GM12878 (cell line): ENCODE data around the gene GPR158. TPM values are rescaled to one million over a fixed set of nuclear protein-coding genes. Genes with fewer than 3 reads are reported as not detected.

Experiments used
- ATAC-seq: fragments of 200-7000 bp; cut with Tn5 transposase; 3 replicates; pipeline ENCODE4 v1.9.1; 2020; ENCODE audit warnings: mild to moderate bottlenecking, moderate library complexity
- BruUV-seq: library from RNA; stranded (reverse); fragments of 400-500 nt; replicated peaks from 2 replicates; lab custom pipeline; 2021; lab: Mats Ljungman, UMichigan
- CTCF ChIA-PET: fragments of 300-600 bp; sonication (Branson Sonifier 250); formaldehyde crosslinking; extraction: SDS; loops from one replicate; lab custom pipeline; 2021; ENCODE audit warnings: inconsistent platforms; lab: Yijun Ruan, JAX
- POLR2A ChIA-PET: fragments of 350-600 bp; formaldehyde crosslinking; extraction: SDS; loops from one replicate; lab custom pipeline; 2021; ENCODE audit warnings: inconsistent platforms; lab: Charles Lee
- RAD21 ChIA-PET: fragments of 300-600 bp; sonication (Branson Sonifier 250); formaldehyde crosslinking; loops from one replicate; lab custom pipeline; 2023; ENCODE audit warnings: antibody characterized with exemption; ENCODE audit not compliant: unreplicated experiment; lab: Charles Lee
- SMC1A ChIA-PET: fragments of 300-600 bp; sonication (Branson Sonifier 250); formaldehyde crosslinking; loops from one replicate; lab custom pipeline; 2023; ENCODE audit not compliant: unreplicated experiment, uncharacterized antibody; lab: Charles Lee
- DNase-seq: peaks from one replicate; pipeline ENCODE4 v3.0.0-alpha.2; 2011; ENCODE audit warnings: low read depth, low spot score
- FAIRE-seq: peaks from 3 replicates; lab custom pipeline; 2011; peaks lifted over from hg19 to GRCh38; lab: Jason Lieb, UNC
- H2AFZ ChIP-seq: 2 replicates; pipeline ENCODE4 v1.6.0; 2011; ENCODE audit warnings: low read depth, low read length, control low read depth; ENCODE audit not compliant: control insufficient read depth
- H3K27ac ChIP-seq: 2 replicates; pipeline ENCODE4 v1.5.1; 2011; ENCODE audit warnings: control low read depth; ENCODE audit not compliant: control insufficient read depth, insufficient read depth
- H3K27me3 ChIP-seq, 2 experiments: replicated peaks in 1 of 2; 2 replicates each; pipeline versions ENCODE4 v1.6.0 to v1.6.1; 2011; ENCODE audit warnings: low read length in 1 of 2; ENCODE audit not compliant: control insufficient read depth in 2 of 2, insufficient read depth in 2 of 2
- H3K36me3 ChIP-seq, 2 experiments: 2 replicates each; pipeline ENCODE4 v1.5.1; 2011; ENCODE audit warnings: low read length in 1 of 2; ENCODE audit not compliant: control insufficient read depth in 2 of 2, insufficient read depth in 2 of 2
- H3K4me1 ChIP-seq: 2 replicates; pipeline ENCODE4 v1.6.1; 2011; ENCODE audit warnings: mild to moderate bottlenecking, low read length, moderate library complexity, mixed read lengths; ENCODE audit not compliant: control insufficient read depth, insufficient read depth
- H3K4me2 ChIP-seq: 2 replicates; pipeline ENCODE4 v1.6.0; 2011; ENCODE audit warnings: control low read depth; ENCODE audit not compliant: control insufficient read depth, insufficient read depth
- H3K4me3 ChIP-seq: fragments of 200-600 bp; sonication (generic); 2 replicates; pipeline ENCODE4 v1.5.1; 2016
- H3K79me2 ChIP-seq: 2 replicates; pipeline ENCODE4 v1.6.0; 2011; ENCODE audit warnings: low read length; ENCODE audit not compliant: control insufficient read depth, insufficient read depth
- H3K9ac ChIP-seq: 2 replicates; pipeline ENCODE4 v1.8.0; 2011; ENCODE audit warnings: low read length, control low read depth, mixed read lengths; ENCODE audit not compliant: control insufficient read depth, insufficient read depth
- H3K9me3 ChIP-seq: replicated peaks from 3 replicates; pipeline ENCODE4 v1.5.1; 2011; ENCODE audit warnings: mild to moderate bottlenecking, low read length; ENCODE audit not compliant: control insufficient read depth, insufficient read depth
- H4K20me1 ChIP-seq: 2 replicates; pipeline ENCODE4 v1.6.0; 2011; ENCODE audit not compliant: control insufficient read depth, insufficient read depth
- ATF2 ChIP-seq: IDR thresholded peaks from 2 replicates; pipeline ENCODE4 v1.6.1; 2012; ENCODE audit warnings: low read length, inconsistent platforms
- BACH1 ChIP-seq: fragments of 450-650 bp; IDR thresholded peaks from 2 replicates; pipeline ENCODE4 v1.6.1; 2017; ENCODE audit warnings: mild to moderate bottlenecking, borderline replicate concordance
- CHD2 ChIP-seq: IDR thresholded peaks from 2 replicates; pipeline ENCODE4 v1.6.1; 2011; ENCODE audit warnings: low read depth, low read length, improper control_type of control experiment, borderline replicate concordance
- CREB1 ChIP-seq: IDR thresholded peaks from 2 replicates; pipeline ENCODE4 v1.6.1; 2012; ENCODE audit warnings: low read depth, mild to moderate bottlenecking, inconsistent platforms
- EED ChIP-seq: sonication (generic); IDR thresholded peaks from 2 replicates; pipeline ENCODE4 v1.6.1; 2016; ENCODE audit warnings: antibody characterized with exemption, low read depth
- JUNB ChIP-seq: IDR thresholded peaks from 2 replicates; pipeline ENCODE4 v1.6.1; 2016; ENCODE audit warnings: antibody characterized with exemption, mild to moderate bottlenecking
- MTA3 ChIP-seq: IDR thresholded peaks from 2 replicates; pipeline ENCODE4 v1.6.1; 2012; ENCODE audit warnings: low read length, inconsistent platforms, borderline replicate concordance
- NR2F1 ChIP-seq: fragments of 450-650 bp; conservative IDR thresholded peaks from 2 replicates; pipeline ENCODE4 v1.6.1; 2017; ENCODE audit warnings: mild to moderate bottlenecking
- POLR2A ChIP-seq: IDR thresholded peaks from 2 replicates; pipeline ENCODE4 v1.6.1; 2011; ENCODE audit warnings: low read depth, mild to moderate bottlenecking, low read length
- RB1 ChIP-seq: fragments of 450-650 bp; formaldehyde crosslinking; IDR thresholded peaks from 2 replicates; pipeline ENCODE4 v1.6.1; 2017; ENCODE audit warnings: mild to moderate bottlenecking, borderline replicate concordance
- RFX5 ChIP-seq: IDR thresholded peaks from 2 replicates; pipeline ENCODE4 v1.6.1; 2011; ENCODE audit warnings: low read depth, low read length, improper control_type of control experiment
- SMAD1 ChIP-seq: fragments of 450-650 bp; IDR thresholded peaks from 2 replicates; pipeline ENCODE4 v1.6.1; 2018; ENCODE audit warnings: mild to moderate bottlenecking, low read depth; ENCODE audit not compliant: partially characterized antibody
- SUZ12 ChIP-seq: fragments of 200-600 bp; sonication (generic); IDR thresholded peaks from one replicate; pipeline ENCODE4 v1.6.1; 2018; ENCODE audit warnings: antibody characterized with exemption, mild to moderate bottlenecking; ENCODE audit not compliant: unreplicated experiment
- TCF12 ChIP-seq: IDR thresholded peaks from 2 replicates; pipeline ENCODE4 v1.6.1; 2011; ENCODE audit warnings: low read depth, mild to moderate bottlenecking, low read length
- TCF7 ChIP-seq: IDR thresholded peaks from 2 replicates; pipeline ENCODE4 v1.6.1; 2014; ENCODE audit warnings: antibody characterized with exemption, borderline replicate concordance
- ZNF687 ChIP-seq: fragments of 450-650 bp; IDR thresholded peaks from 2 replicates; pipeline ENCODE4 v1.6.1; 2017; ENCODE audit warnings: mild to moderate bottlenecking, moderate library complexity
- WGBS: methylation state at CpG from one replicate; pipeline ENCODE4 v1.1.6; 2016; ENCODE audit warnings: low lambda C conversion rate; ENCODE audit not compliant: insufficient replicate concordance, insufficient coverage; ENCODE audit errors: missing lambda C conversion rate; 5-methylcytosine and 5-hydroxymethylcytosine counted together
- in situ Hi-C: fragments of 300-500 bp; cut with MboI; formaldehyde crosslinking; loops from 9 replicates; pipeline ENCODE4 v1.14.3; 2018; ENCODE audit warnings: mixed read lengths
- intact Hi-C: fragments of 100-400 bp; cut with micrococcal nuclease; formaldehyde crosslinking; loops from one replicate; pipeline ENCODE4 v1.14.2; 2022; ENCODE audit not compliant: unreplicated experiment
- polyA plus RNA-seq, 11 experiments: library from polyadenylated mRNA; depleted of rRNA in 4 of 11; unstranded in 6 of 11; stranded (reverse) in 5 of 11; fragments of >200 nt; fragmentation: Nextera tagmentation in 4 of 11; fragmentation: Illumina TruSeq in 1 of 11; extraction: Ambion mirVana in 4 of 11; extraction: Trizol in 1 of 11; gene quantifications; 1 replicate in 1 of 11; 2 replicates in 10 of 11; pipeline versions ENCODE4 v1.2.1 to v1.2.3, GENCODE V29; 2011 to 2016; ENCODE audit warnings: inconsistent platforms in 2 of 11, missing spikeins in 2 of 11, low read depth in 1 of 11
- total RNA-seq, 4 experiments: library from RNA; depleted of rRNA in 3 of 4; stranded (reverse); fragments of >200 nt in 3 of 4; fragmentation: Illumina TruSeq in 1 of 4; extraction: Trizol in 1 of 4; gene quantifications; 2 replicates each; pipeline versions ENCODE4 v1.2.1 to v1.2.3, GENCODE V29; 2013 to 2021

The GPR158 gene
- total and polyA plus RNA-seq, 10 of the 15 experiments (the other 5 are each of a cell fraction or from before 2014, with no cell fraction given): not detected

GRCh38 chr10:25441270-25441669 lies 266.5 kb downstream of the GPR158 start:
- ChIA-PET RAD21 (no interaction called here), POLR2A (no interaction called here), SMC1A (no interaction called here), CTCF (interaction anchor here (0.7 kb wide), 1 partner anchor 139 kb away, joined by 3 read pairs; no protein-coding TSS in a partner anchor)
- Histone ChIP-seq H3K4me3 (no peak overlapping the region), H3K4me2 (no peak overlapping the region), H2AFZ (no peak overlapping the region), H3K27me3 (no peaks in the 10 kb centered on the region), H3K9ac (no peak overlapping the region), H4K20me1 (no peaks in the 10 kb centered on the region), H3K9me3 (no peaks in the 10 kb centered on the region), H3K4me1 (no peaks in the 10 kb centered on the region), H3K79me2 (no peaks in the 10 kb centered on the region), H3K36me3 (no peaks in the 10 kb centered on the region), H3K27ac (no peak overlapping the region)
- intact Hi-C loops (no loop called here), in situ Hi-C loops (no loop called here)
- FAIRE-seq: no peak
- no peak for ATAC-seq
- BruUV-seq: no TSS peak
- TF ChIP-seq RFX5 (no peak), ATF2 (no peak), TCF7 (no peak), CHD2 (no peak), BACH1 (no peak), SMAD1 (no peak), JUNB (no peak)
- DNase-seq: no peak
- WGBS: 0% methylated on average over 1 of the region's 1 CpG

- Histone ChIP-seq H3K9me3 (no peaks in the 10 kb centered on the region), H3K27me3 (no peaks in the 10 kb centered on the region), H3K79me2 (no peaks in the 10 kb centered on the region), H3K4me3 (no peak overlapping the region), H2AFZ (no peak overlapping the region), H3K4me2 (no peak overlapping the region), H3K4me1 (no peaks in the 10 kb centered on the region), H3K9ac (no peak overlapping the region), H4K20me1 (no peaks in the 10 kb centered on the region), H3K36me3 (no peaks in the 10 kb centered on the region), H3K27ac (no peak overlapping the region)
- no TSS peak for BruUV-seq
- in situ Hi-C loops (no loop called here), intact Hi-C loops (no loop called here)
- SMC1A ChIA-PET: no interaction called here
- ATAC-seq (no peak), DNase-seq (no peak), FAIRE-seq (no peak)
- CTCF ChIA-PET: interaction anchor here (0.6 kb wide), 2 partner anchors 224 to 687 kb away, joined by 3 read pairs; no protein-coding TSS in a partner anchor
- TF ChIP-seq ZNF687 (no peak), SUZ12 (no peak), NR2F1 (no peak), EED (no peak), TCF12 (no peak), POLR2A (no peak), MTA3 (no peak), RB1 (no peak), CREB1 (no peak)
- POLR2A ChIA-PET: no interaction called here
- RAD21 ChIA-PET: no interaction called here
- WGBS: 52% methylated on average over 6 of the region's 6 CpGs
These were observed 269.5 kb downstream of the GPR158 start for GRCh38 chr10:25444266-25444665.
